Stomach (tissue), 9 donors: Measurements from ENCODE around the gene SLCO1A2. TPM values are rescaled to one million over a fixed set of nuclear protein-coding genes. Genes with fewer than 3 reads are reported as not detected.

Source experiments
- DNase-seq, 2 donors: peaks; one replicate each; pipeline versions ENCODE4 v3.0.0 to v3.0.0-alpha.2; 2013 to 2019
- H3K27ac ChIP-seq, 5 donors: fragments of 200-600 bp in 4 of 5; sonication (generic) in 4 of 5; one replicate each; pipeline ENCODE4 v1.5.1; 2013 to 2019; ENCODE audit warnings: mild to moderate bottlenecking in 1 of 5, moderate library complexity in 1 of 5
- H3K27me3 ChIP-seq, 3 donors: fragments of 200-600 bp; sonication (generic); one replicate each; pipeline ENCODE4 v1.5.1; 2017 to 2019; ENCODE audit warnings: mixed run types in 1 of 3
- H3K36me3 ChIP-seq, 4 donors: fragments of 200-600 bp; sonication (generic); 1 replicate in 3 of 4; 2 replicates in 1 of 4; pipeline ENCODE4 v1.5.1; 2016 to 2019
- H3K4me1 ChIP-seq, 4 donors: fragments of 200-600 bp; sonication (generic); one replicate each; pipeline ENCODE4 v1.5.1; 2016 to 2019
- H3K4me3 ChIP-seq, 4 donors: fragments of 200-600 bp; sonication (generic) in 3 of 4; one replicate each; pipeline ENCODE4 v1.5.1; 2016 to 2019; ENCODE audit warnings: mild to moderate bottlenecking in 1 of 4
- H3K9me3 ChIP-seq, 4 donors: fragments of 200-600 bp; sonication (generic); one replicate each; pipeline ENCODE4 v1.5.1; 2016 to 2019
- CTCF ChIP-seq, 7 experiments: fragments of 450-650 bp in 4 of 7; fragments of 200-600 bp in 3 of 7; sonication (generic) in 3 of 7; IDR thresholded peaks; one replicate each; pipeline ENCODE4 v1.5.1; 2016 to 2019; ENCODE audit warnings: antibody characterized with exemption in 7 of 7, control low read depth in 2 of 7, mild to moderate bottlenecking in 1 of 7
- EP300 ChIP-seq: sonication (generic); formaldehyde crosslinking; IDR thresholded peaks from one replicate; pipeline ENCODE4 v1.6.1; 2017; ENCODE audit warnings: antibody characterized with exemption
- POLR2A ChIP-seq, 4 donors: fragments of 450-650 bp; IDR thresholded peaks; one replicate each; pipeline ENCODE4 v1.6.1; 2016; ENCODE audit warnings: antibody characterized with exemption in 4 of 4, control low read depth in 2 of 4, mild to moderate bottlenecking in 1 of 4, moderate library complexity in 1 of 4
- POLR2AphosphoS5 ChIP-seq, 3 donors: sonication (generic); formaldehyde crosslinking; IDR thresholded peaks; one replicate each; pipeline ENCODE4 v1.6.1; 2016; ENCODE audit warnings: antibody characterized with exemption in 3 of 3
- WGBS, 5 donors: extraction: QIAGEN DNeasy Blood & Tissue Kit in 3 of 5; methylation state at CpG; one replicate each; pipeline versions ENCODE4 v1.1.5 to v1.1.7; 2013 to 2018; 5-methylcytosine and 5-hydroxymethylcytosine counted together
- intact Hi-C: fragments of 100-400 bp; cut with DNase I; formaldehyde crosslinking; loops from one replicate; pipeline ENCODE4 v1.15.1; 2023; ENCODE audit warnings: low total_unique reads
- polyA plus RNA-seq, 3 donors: library from polyadenylated mRNA; stranded (reverse); fragments of 200-250 nt; gene quantifications; one replicate each; pipeline ENCODE4 v1.2.3, GENCODE V29; 2013
- total RNA-seq, 5 donors: library from RNA; depleted of rRNA; stranded (reverse); fragments of >200 nt; gene quantifications; one replicate each; pipeline versions ENCODE4 v1.1.0 to v1.2.3, GENCODE V29; 2014 to 2016
- donor health status: healthy with polysubstance abuse.
- donor health status: Bipolar disorder and iron deficiency.
- donor health status: healthy.

The SLCO1A2 gene
- total and polyA plus RNA-seq, 8 donors = not detected

GRCh38 chr12:21343636-21344035 lies 8.9 kb upstream of the SLCO1A2 start:
- H3K4me3 ChIP-seq = no peak overlapping the region
- no peaks in the 10 kb centered on the region for H3K4me1 ChIP-seq
- H3K36me3 ChIP-seq = no peaks in the 10 kb centered on the region
- DNase-seq = no peak
- TF ChIP-seq POLR2A (IDR thresholded peaks at IDR 0.05) (no peak), POLR2AphosphoS5 (IDR thresholded peaks at IDR 0.05) (no peak)
- no peak overlapping the region for H3K27ac ChIP-seq
- no peaks in the 10 kb centered on the region for H3K27me3 ChIP-seq
- intact Hi-C loops = no loop called here
- H3K9me3 ChIP-seq = no peaks in the 10 kb centered on the region

DNA sequence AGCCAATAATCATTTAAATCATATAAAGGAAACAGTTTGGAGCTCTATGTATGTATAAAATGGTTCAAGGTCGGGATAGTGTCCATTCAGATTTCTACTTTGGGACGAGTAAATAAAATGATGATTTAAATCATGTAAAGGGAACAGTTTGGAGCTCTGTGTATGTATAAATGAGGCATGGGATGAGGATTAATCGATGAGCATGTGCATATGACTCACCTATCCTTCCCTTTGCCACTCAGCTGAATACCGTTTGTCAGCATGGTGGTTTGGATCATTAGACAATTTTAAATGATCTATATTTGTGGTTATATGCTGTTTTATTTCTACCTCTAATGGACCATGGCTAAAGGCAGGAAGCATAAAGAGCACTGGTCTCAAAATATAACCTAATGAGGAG lies 7.1 kb upstream of the SLCO1A2 start:
- no peaks in the 10 kb centered on the region for H3K4me1 ChIP-seq
- H3K27me3 ChIP-seq = no peaks in the 10 kb centered on the region
- intact Hi-C loops = no loop called here
- DNase-seq = no peak
- no peaks in the 10 kb centered on the region for H3K36me3 ChIP-seq
- TF ChIP-seq CTCF (IDR thresholded peaks at IDR 0.05) (no peak), POLR2A (IDR thresholded peaks at IDR 0.05) (no peak), EP300 (no peak), POLR2AphosphoS5 (IDR thresholded peaks at IDR 0.05) (no peak)
- H3K27ac ChIP-seq = no peak overlapping the region
- no peaks in the 10 kb centered on the region for H3K9me3 ChIP-seq
- 74 to 83% (median 77%) methylated on average over 4 of the region's 4 CpGs for WGBS, 5 donors
- H3K4me3 ChIP-seq = no peak overlapping the region

GRCh38 chr12:21340403-21340802 lies 5.7 kb upstream of the SLCO1A2 start:
- no peaks in the 10 kb centered on the region for H3K4me1 ChIP-seq
- no peak overlapping the region for H3K4me3 ChIP-seq
- H3K27me3 ChIP-seq = no peaks in the 10 kb centered on the region
- no peaks in the 10 kb centered on the region for H3K9me3 ChIP-seq
- WGBS, 5 donors = 73 to 84% (median 77%) methylated on average over 6 of the region's 6 CpGs
- H3K27ac ChIP-seq = no peak overlapping the region
- H3K36me3 ChIP-seq = no peaks in the 10 kb centered on the region
- intact Hi-C loops = no loop called here
- no peak for DNase-seq
- TF ChIP-seq CTCF (IDR thresholded peaks at IDR 0.05) (no peak), POLR2A (IDR thresholded peaks at IDR 0.05) (no peak), POLR2AphosphoS5 (IDR thresholded peaks at IDR 0.05) (no peak), EP300 (no peak)

GRCh38 chr12:21339921-21340320 lies 5.2 kb upstream of the SLCO1A2 start:
- Histone ChIP-seq H3K36me3 (no peaks in the 10 kb centered on the region), H3K27me3 (no peaks in the 10 kb centered on the region), H3K4me3 (no peak overlapping the region), H3K4me1 (no peaks in the 10 kb centered on the region), H3K9me3 (no peaks in the 10 kb centered on the region), H3K27ac (no peak overlapping the region)
- 70 to 92% (median 84%) methylated on average over 1 of the region's 1 CpG for WGBS, 5 donors
- TF ChIP-seq EP300 = no peak
- TF ChIP-seq POLR2A (IDR thresholded peaks at IDR 0.05) = no peak
- no peak for TF ChIP-seq POLR2AphosphoS5 (IDR thresholded peaks at IDR 0.05)
- TF ChIP-seq CTCF (IDR thresholded peaks at IDR 0.05) = no peak
- intact Hi-C loops = no loop called here
- no peak for DNase-seq

DNA sequence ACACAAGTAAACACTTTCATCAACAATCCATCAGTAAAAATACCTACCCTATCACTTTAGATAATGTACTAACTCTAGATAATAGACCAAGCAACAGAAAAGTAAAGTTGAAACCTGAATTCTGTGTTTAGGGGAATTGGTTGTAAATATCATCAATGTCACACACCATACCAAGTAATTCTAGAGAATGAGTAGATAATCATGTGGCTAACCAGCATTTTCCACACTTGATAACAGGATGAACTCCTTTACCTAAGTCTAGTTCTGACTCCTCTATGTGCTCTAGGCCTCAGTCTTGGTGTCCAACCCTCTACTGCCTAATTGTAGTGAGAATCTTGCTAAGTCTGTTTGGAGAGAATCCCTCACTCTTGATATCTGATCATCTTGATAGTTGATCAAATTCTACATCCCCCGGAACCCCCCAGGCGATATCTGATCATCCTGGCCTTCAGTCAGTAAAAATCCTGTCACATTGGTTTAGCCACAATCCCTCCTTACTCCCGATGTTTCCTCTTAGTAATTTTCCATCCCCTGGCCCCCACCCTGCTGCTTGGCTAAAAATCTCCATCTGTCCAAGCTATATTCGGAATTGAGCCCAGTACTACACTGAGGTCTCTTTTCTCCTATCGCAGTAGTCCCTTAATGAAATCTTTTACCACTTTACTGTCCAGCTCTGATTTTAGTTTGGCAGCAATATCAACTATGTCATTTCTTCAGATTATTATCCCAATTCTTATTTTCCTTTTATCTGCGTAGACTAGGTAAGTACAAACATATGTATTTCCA lies 3.4 kb upstream of the SLCO1A2 start:
- Histone ChIP-seq H3K27me3 (no peaks in the 10 kb centered on the region), H3K36me3 (no peaks in the 10 kb centered on the region), H3K27ac (no peak overlapping the region), H3K4me3 (no peak overlapping the region), H3K9me3 (no peaks in the 10 kb centered on the region), H3K4me1 (no peaks in the 10 kb centered on the region)
- DNase-seq = no peak
- WGBS, 5 donors = 88 to 93% (median 92%) methylated on average over 6 of the region's 6 CpGs
- intact Hi-C loops = no loop called here
- no peak for TF ChIP-seq CTCF (IDR thresholded peaks at IDR 0.05)
- TF ChIP-seq EP300 = no peak
